Measurements from ENCODE around the gene AMHR2. TPM values are rescaled to one million over a fixed set of nuclear protein-coding genes. Genes with fewer than 3 reads are reported as not detected.
A peak's percentile ranks its signal among the peaks of the same experiment; 100 is the strongest.

The AMHR2 gene
- polyA plus RNA-seq, 3 donors = not detected

DNA sequence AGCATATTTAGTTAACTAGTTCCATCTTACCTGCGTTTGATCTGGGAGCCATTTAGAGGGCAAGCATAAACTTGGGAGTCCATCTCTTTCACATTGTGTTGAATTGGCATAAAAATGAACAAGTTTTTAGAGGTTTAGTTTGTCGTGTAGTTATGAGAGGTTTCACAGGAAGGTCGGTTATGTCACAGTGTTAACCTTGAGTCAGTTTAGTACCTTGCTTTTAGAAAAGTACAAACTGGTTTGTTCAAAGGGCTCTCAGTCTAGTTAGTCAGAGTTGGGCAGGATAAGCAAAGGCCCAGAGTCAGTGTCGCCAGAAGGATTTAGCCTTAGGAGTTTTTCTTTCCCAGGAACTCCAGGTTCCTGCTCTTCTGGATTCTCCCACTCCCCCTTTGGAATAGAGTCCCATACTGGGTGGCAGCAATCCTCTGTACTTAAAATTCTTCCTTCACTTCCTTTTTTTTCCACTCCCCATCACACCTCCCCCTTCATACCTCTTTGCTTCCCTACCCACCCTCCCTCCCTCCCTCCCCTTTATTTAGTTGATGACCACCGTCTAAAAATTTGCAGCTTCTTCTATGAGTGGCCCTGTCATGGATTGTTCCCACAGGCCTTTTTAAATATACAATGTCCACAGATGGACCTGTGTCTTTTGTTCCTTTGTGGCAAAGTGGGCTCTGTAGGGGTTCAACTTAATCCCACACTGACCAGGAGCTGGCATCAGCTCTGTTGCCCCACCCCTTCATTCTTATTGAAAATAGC is 40.3 kb downstream of the AMHR2 start:
- Histone ChIP-seq H3K4me3 (replicated peaks in 1 of 3; ENCODE audit: low read depth in 2 of 3, low read length in 3 of 3) (no peak overlapping the region), H3K4me2 (replicated peaks; ENCODE audit: extremely low read depth, low read length, poor library complexity, severe bottlenecking) (no peak overlapping the region), H2AFZ (ENCODE audit: insufficient read depth, low read depth, low read length, poor library complexity, severe bottlenecking) (no peak overlapping the region), H3K79me2 (ENCODE audit: insufficient read depth, low read length) (peaks cover 95% of the 10 kb centered on the region), H3K36me3 (replicated peaks in 1 of 2; ENCODE audit: control insufficient read depth in 1 of 2, insufficient read depth in 2 of 2, low read length in 2 of 2) (peaks cover 100% of the 10 kb centered on the region in 2 donors), H3K9ac (ENCODE audit: insufficient read depth, low read length, poor library complexity, severe bottlenecking) (no peak overlapping the region), H3K27me3 (ENCODE audit: control insufficient read depth in 2 of 2, insufficient read depth in 2 of 2, low read length in 2 of 2) (no peaks in the 10 kb centered on the region), H4K20me1 (ENCODE audit: insufficient read depth, low read length) (peaks cover 100% of the 10 kb centered on the region), H3K9me3 (replicated peaks in 1 of 2; ENCODE audit: control insufficient read depth in 1 of 2, insufficient read depth in 1 of 2, low read length in 2 of 2) (no peaks in the 10 kb centered on the region), H3K4me1 (ENCODE audit: control insufficient read depth in 1 of 2, insufficient read depth in 2 of 2, low read length in 2 of 2) (no peaks in the 10 kb centered on the region), H3K27ac (ENCODE audit: low read depth in 1 of 2, low read length in 2 of 2) (peak overlapping the region in 1 of 2 donors; percentile 27)
- intact Hi-C loops (cut with micrococcal nuclease) = no loop called here
- DNase-seq = no peak
- WGBS (ENCODE audit: insufficient coverage) = 82% methylated on average over 3 of the region's 5 CpGs
- Mint-ChIP-seq H3K4me3 (no peak overlapping the region), H3K4me1 (no peaks in the 10 kb centered on the region), H3K27ac (peak overlapping the region in 1 of 7 donors; percentile 20), H3K36me3 (peaks cover 94 to 98% of the 10 kb centered on the region in 2 donors), H3K27me3 (ENCODE audit: low read depth in 3 of 3) (peaks cover 0 to 2% (median 0%) of the 10 kb centered on the region in 3 donors), H3K9me3 (no peaks in the 10 kb centered on the region)
- TF ChIP-seq, protein P1, sequence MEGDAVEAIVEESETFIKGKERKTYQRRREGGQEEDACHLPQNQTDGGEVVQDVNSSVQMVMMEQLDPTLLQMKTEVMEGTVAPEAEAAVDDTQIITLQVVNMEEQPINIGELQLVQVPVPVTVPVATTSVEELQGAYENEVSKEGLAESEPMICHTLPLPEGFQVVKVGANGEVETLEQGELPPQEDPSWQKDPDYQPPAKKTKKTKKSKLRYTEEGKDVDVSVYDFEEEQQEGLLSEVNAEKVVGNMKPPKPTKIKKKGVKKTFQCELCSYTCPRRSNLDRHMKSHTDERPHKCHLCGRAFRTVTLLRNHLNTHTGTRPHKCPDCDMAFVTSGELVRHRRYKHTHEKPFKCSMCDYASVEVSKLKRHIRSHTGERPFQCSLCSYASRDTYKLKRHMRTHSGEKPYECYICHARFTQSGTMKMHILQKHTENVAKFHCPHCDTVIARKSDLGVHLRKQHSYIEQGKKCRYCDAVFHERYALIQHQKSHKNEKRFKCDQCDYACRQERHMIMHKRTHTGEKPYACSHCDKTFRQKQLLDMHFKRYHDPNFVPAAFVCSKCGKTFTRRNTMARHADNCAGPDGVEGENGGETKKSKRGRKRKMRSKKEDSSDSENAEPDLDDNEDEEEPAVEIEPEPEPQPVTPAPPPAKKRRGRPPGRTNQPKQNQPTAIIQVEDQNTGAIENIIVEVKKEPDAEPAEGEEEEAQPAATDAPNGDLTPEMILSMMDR (IDR thresholded peaks at IDR 0.05) = no peak

DNA sequence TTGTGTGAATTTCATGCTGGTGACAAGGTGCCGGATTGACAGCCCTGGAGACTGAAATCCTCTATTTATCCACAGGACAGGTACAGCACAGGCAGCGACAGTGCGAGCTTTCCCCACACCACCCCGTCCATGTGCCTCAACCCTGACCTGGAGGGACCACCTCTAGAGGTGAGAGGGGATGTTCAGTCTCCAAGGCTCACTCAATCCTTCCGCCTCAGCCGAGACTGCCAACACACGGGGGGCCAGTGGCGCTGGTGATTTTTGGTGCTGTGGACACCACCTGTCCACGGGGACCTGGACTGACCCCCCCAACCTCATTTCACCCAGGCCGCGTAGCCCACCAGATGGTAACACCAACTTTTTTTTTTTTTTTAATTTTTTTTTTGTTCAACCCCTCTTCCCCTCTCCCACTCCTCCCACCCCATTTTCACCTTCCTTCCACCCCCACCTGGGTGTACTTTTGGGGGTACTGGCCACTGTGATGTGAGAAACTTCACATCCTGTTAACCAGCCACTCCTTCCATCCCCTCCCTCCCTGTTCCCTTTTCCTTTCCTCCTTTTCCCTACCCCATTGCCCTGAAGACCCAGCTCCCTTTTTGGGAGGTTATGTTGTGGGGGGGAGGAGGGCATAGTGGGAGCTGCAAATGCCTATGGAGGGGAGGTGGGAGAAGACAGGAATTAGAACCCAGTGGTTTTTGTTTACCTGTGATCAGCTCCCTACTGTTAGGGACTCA is 41.2 kb downstream of the AMHR2 start:
- H2AFZ ChIP-seq (ENCODE audit: insufficient read depth, low read depth, low read length, poor library complexity, severe bottlenecking) = no peak overlapping the region
- no peak overlapping the region for H3K9ac ChIP-seq (ENCODE audit: insufficient read depth, low read length, poor library complexity, severe bottlenecking)
- peak overlapping the region in 3 of 7 donors; percentile 40 to 55 (median 47) for H3K27ac Mint-ChIP-seq
- 100% methylated on average over 2 of the region's 11 CpGs for WGBS (ENCODE audit: insufficient coverage)
- TF ChIP-seq, protein P1 (IDR thresholded peaks at IDR 0.05) = no peak
- H3K4me2 ChIP-seq (replicated peaks; ENCODE audit: extremely low read depth, low read length, poor library complexity, severe bottlenecking) = no peak overlapping the region
- H3K27me3 ChIP-seq (ENCODE audit: control insufficient read depth in 2 of 2, insufficient read depth in 2 of 2, low read length in 2 of 2) = no peaks in the 10 kb centered on the region
- no peaks in the 10 kb centered on the region for H3K4me1 Mint-ChIP-seq
- H3K4me1 ChIP-seq (ENCODE audit: control insufficient read depth in 1 of 2, insufficient read depth in 2 of 2, low read length in 2 of 2) = no peaks in the 10 kb centered on the region
- H3K79me2 ChIP-seq (ENCODE audit: insufficient read depth, low read length) = peaks cover 95% of the 10 kb centered on the region
- H3K27ac ChIP-seq (ENCODE audit: low read depth in 1 of 2, low read length in 2 of 2) = peak overlapping the region in 1 of 2 donors; percentile 59
- no peaks in the 10 kb centered on the region for H3K9me3 Mint-ChIP-seq
- H3K27me3 Mint-ChIP-seq (ENCODE audit: low read depth in 3 of 3) = peaks cover 0 to 2% (median 0%) of the 10 kb centered on the region in 3 donors
- no peaks in the 10 kb centered on the region for H3K9me3 ChIP-seq (replicated peaks in 1 of 2; ENCODE audit: control insufficient read depth in 1 of 2, insufficient read depth in 1 of 2, low read length in 2 of 2)
- DNase-seq = no peak
- peaks cover 95 to 98% of the 10 kb centered on the region in 2 donors for H3K36me3 Mint-ChIP-seq
- intact Hi-C loops (cut with micrococcal nuclease) = no loop called here
- H4K20me1 ChIP-seq (ENCODE audit: insufficient read depth, low read length) = peaks cover 100% of the 10 kb centered on the region
- H3K4me3 ChIP-seq (replicated peaks in 1 of 3; ENCODE audit: low read depth in 2 of 3, low read length in 3 of 3) = no peak overlapping the region
- no peak overlapping the region for H3K4me3 Mint-ChIP-seq
- peaks cover 100% of the 10 kb centered on the region in 2 donors for H3K36me3 ChIP-seq (replicated peaks in 1 of 2; ENCODE audit: control insufficient read depth in 1 of 2, insufficient read depth in 2 of 2, low read length in 2 of 2)

Data from CD14-positive monocyte (primary cell).